ENCODE data around the gene CNPY1. TPM values are rescaled to one million over a fixed set of nuclear protein-coding genes. Genes with fewer than 3 reads are reported as not detected.

Gene CNPY1
- polyA plus RNA-seq, 1 of the 3 experiments (the other 2 are of a cell fraction) = not detected

DNA sequence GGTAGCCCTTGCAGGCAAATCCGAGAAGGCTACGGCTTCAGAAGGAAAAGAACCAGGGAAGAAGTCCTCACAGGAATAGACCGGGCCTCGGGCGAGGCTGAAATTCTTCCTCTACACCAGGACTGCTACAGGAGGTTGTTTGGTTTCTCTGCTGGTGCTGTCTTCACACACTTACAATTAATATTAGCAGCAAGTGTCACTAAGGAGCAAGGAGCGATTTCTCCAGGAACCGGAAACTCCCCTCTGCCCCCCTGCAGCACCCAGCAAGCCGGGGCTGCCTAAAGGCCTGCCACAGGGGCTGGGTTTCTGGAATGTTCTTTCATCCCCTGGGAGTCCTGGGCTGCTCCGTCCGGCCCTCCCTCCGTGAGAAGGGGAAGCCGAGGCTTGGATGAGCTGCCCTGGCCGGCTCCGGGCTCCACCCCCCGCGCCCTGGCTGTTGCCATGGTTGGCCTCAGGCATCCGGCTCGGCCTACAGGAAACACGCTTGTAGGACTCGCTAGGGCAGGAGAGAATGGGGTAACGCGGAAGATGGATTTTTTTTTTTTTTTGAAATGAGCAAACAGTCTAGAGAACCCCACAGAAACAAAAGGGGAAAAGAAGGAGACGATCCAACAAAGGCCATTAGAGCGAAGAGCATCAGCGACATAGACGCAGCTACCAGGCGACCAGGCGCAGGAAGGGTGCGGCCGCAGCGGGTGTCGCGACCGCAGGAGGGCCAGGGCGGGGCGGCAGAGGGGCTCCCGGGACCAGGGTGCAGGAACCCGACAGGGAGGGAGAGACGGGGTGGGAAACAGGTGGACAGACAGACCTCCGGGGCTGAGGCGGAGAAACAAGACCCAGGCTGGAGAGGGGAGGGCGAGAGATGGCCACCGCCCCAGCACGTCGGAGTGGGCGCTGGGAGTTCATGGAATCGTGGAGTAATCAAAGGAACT is 55.4 kb downstream of the CNPY1 start:
- H3K36me3 ChIP-seq (replicated peaks in 1 of 2; ENCODE audit: control insufficient read depth in 1 of 2, insufficient read depth in 2 of 2, low read length in 1 of 2) = no peaks in the 10 kb centered on the region
- POLR2A ChIA-PET = no interaction called here
- DNase-seq = peak; percentile 71
- H3K9ac ChIP-seq = no peak overlapping the region
- CTCF ChIA-PET = interaction anchor here (0.8 to 1.0 kb wide), 2 partner anchors 15 to 111 kb away, joined by 3 read pairs; no protein-coding TSS in a partner anchor
- H3K27ac ChIP-seq (ENCODE audit: low read depth in 2 of 2, low read length in 1 of 2) = no peak overlapping the region
- H3K4me2 ChIP-seq = peak overlapping the region; percentile 54
- WGBS (ENCODE audit: low lambda C conversion rate) = 28% methylated on average over 45 of the region's 47 CpGs
- H2AFZ ChIP-seq (ENCODE audit: low read depth) = peak overlapping the region; percentile 86
- peaks cover 92% of the 10 kb centered on the region for H3K27me3 ChIP-seq (ENCODE audit: insufficient read depth)
- peak overlapping the region; percentile 12 to 26; a peak in 2 of 4 replicates for H3K4me3 ChIP-seq (ENCODE audit: low read depth in 2 of 2, low read length in 1 of 2)
- H3K79me2 ChIP-seq (ENCODE audit: insufficient read depth) = no peaks in the 10 kb centered on the region
- H3K9me2 ChIP-seq = no peaks in the 10 kb centered on the region
- no peaks in the 10 kb centered on the region for H3K4me1 ChIP-seq (ENCODE audit: control insufficient read depth in 1 of 2, insufficient read depth in 2 of 2, low read depth in 1 of 2, low read length in 1 of 2)
- H3K9me3 ChIP-seq = no peaks in the 10 kb centered on the region
- no peaks in the 10 kb centered on the region for H4K20me1 ChIP-seq (ENCODE audit: insufficient read depth)
- H3F3A ChIP-seq (replicated peaks; ENCODE audit: insufficient read depth) = no peaks in the 10 kb centered on the region
- TF ChIP-seq TCF12 (IDR thresholded peaks at IDR 0.05) (no peak), RFX5 (IDR thresholded peaks at IDR 0.05; ENCODE audit: low read length) (no peak), RXRA (IDR thresholded peaks at IDR 0.05; ENCODE audit: borderline replicate concordance, low read depth) (no peak), ZBTB33 (IDR thresholded peaks at IDR 0.05; ENCODE audit: borderline replicate concordance, low read depth) (no peak), YY1 (IDR thresholded peaks at IDR 0.05; ENCODE audit: low read depth) (no peak), EP300 (IDR thresholded peaks at IDR 0.05; ENCODE audit: borderline replicate concordance in 1 of 2, low read depth in 1 of 2, low read length in 1 of 2) (no peak), RAD21 (IDR thresholded peaks at IDR 0.05; ENCODE audit: low read length) (no peak), GATA2 (CRISPR knock-in tag; IDR thresholded peaks at IDR 0.05) (no peak), FOXJ3 (CRISPR knock-in tag; IDR thresholded peaks at IDR 0.05) (no peak), EZH2phosphoT487 (IDR thresholded peaks at IDR 0.05; ENCODE audit: borderline replicate concordance, low read depth) (no peak)
- TF ChIP-seq, protein P1, sequence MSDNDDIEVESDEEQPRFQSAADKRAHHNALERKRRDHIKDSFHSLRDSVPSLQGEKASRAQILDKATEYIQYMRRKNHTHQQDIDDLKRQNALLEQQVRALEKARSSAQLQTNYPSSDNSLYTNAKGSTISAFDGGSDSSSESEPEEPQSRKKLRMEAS (IDR thresholded peaks at IDR 0.05; ENCODE audit: low read depth) = no peak

GRCh38 chr7:155489862-155490696 is 56.3 kb downstream of the CNPY1 start:
- CTCF ChIA-PET = interaction anchor here (0.7 to 1.0 kb wide), 3 partner anchors 15 to 145 kb away, joined by 3 read pairs; no protein-coding TSS in a partner anchor
- H3K4me2 ChIP-seq = peak overlapping the region; percentile 54
- no peak overlapping the region for H3K9ac ChIP-seq
- H3F3A ChIP-seq (replicated peaks; ENCODE audit: insufficient read depth) = no peaks in the 10 kb centered on the region
- peaks cover 95% of the 10 kb centered on the region for H3K27me3 ChIP-seq (ENCODE audit: insufficient read depth)
- no peak for TF ChIP-seq RAD21 (IDR thresholded peaks at IDR 0.05; ENCODE audit: low read length)
- TF ChIP-seq, protein P2, sequence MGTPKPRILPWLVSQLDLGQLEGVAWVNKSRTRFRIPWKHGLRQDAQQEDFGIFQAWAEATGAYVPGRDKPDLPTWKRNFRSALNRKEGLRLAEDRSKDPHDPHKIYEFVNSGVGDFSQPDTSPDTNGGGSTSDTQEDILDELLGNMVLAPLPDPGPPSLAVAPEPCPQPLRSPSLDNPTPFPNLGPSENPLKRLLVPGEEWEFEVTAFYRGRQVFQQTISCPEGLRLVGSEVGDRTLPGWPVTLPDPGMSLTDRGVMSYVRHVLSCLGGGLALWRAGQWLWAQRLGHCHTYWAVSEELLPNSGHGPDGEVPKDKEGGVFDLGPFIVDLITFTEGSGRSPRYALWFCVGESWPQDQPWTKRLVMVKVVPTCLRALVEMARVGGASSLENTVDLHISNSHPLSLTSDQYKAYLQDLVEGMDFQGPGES (IDR thresholded peaks at IDR 0.05; ENCODE audit: low read depth, low read length) = no peak
- no peak overlapping the region for H3K27ac ChIP-seq (ENCODE audit: low read depth in 2 of 2, low read length in 1 of 2)
- no peaks in the 10 kb centered on the region for H4K20me1 ChIP-seq (ENCODE audit: insufficient read depth)
- H3K9me3 ChIP-seq = no peaks in the 10 kb centered on the region
- H3K4me1 ChIP-seq (ENCODE audit: control insufficient read depth in 1 of 2, insufficient read depth in 2 of 2, low read depth in 1 of 2, low read length in 1 of 2) = no peaks in the 10 kb centered on the region
- no peaks in the 10 kb centered on the region for H3K9me2 ChIP-seq
- H2AFZ ChIP-seq (ENCODE audit: low read depth) = peak overlapping the region; percentile 86
- POLR2A ChIA-PET = no interaction called here
- peak; percentile 47 for DNase-seq
- no peaks in the 10 kb centered on the region for H3K79me2 ChIP-seq (ENCODE audit: insufficient read depth)
- H3K4me3 ChIP-seq (ENCODE audit: low read depth in 2 of 2, low read length in 1 of 2) = peak overlapping the region; percentile 12 to 26; a peak in 2 of 4 replicates
- no peaks in the 10 kb centered on the region for H3K36me3 ChIP-seq (replicated peaks in 1 of 2; ENCODE audit: control insufficient read depth in 1 of 2, insufficient read depth in 2 of 2, low read length in 1 of 2)
- WGBS (ENCODE audit: low lambda C conversion rate) = 26% methylated on average over 23 of the region's 32 CpGs

Measured in SK-N-SH (cell line).